Measurements from ENCODE around the gene ONECUT3. TPM values are rescaled to one million over a fixed set of nuclear protein-coding genes. Genes with fewer than 3 reads are reported as not detected.

ONECUT3 gene
- total RNA-seq, 2 donors from 2014 or later: not detected

Small RNA genes within 50 kb of the gene (microRNA-seq; reads per million reads assigned to microRNA genes)
- gene MIR1909: 0 to 0.54 reads per million in 2 donors

Other genes with a start within 250 kb of the ONECUT3 start
- gene ADAMTSL5, start 240.5 kb upstream of the ONECUT3 start, total RNA-seq: 10 to 100 TPM; 18.9 to 25.0 TPM
- gene PLK5, start 229.4 kb upstream of the ONECUT3 start, total RNA-seq: not detected
- 10 to 100 TPM; 10.9 to 12.0 TPM for gene MEX3D, start 185.2 kb upstream of the ONECUT3 start, total RNA-seq
- gene MBD3, start 160.6 kb upstream of the ONECUT3 start, total RNA-seq: 10 to 100 TPM; 58.0 to 60.8 TPM
- 100 to 1,000 TPM; 674 to 933 TPM for gene UQCR11, start 148.0 kb upstream of the ONECUT3 start, total RNA-seq
- 10 to 100 TPM; 24.1 to 25.8 TPM for gene TCF3, start 100.9 kb upstream of the ONECUT3 start, total RNA-seq
- 1 to 10 TPM in 1 of 2 donors, under 1 TPM in 1; 0.52 to 1.6 TPM for gene ATP8B3, start 58.8 kb downstream of the ONECUT3 start, total RNA-seq
- 10 to 100 TPM; 14.8 to 22.3 TPM for gene REXO1, start 95.0 kb downstream of the ONECUT3 start, total RNA-seq
- gene KLF16, start 110.1 kb downstream of the ONECUT3 start, total RNA-seq: 10 to 100 TPM in 1 of 2 donors, 1 to 10 TPM in 1; 9.9 to 12.9 TPM
- gene ABHD17A, start 132.0 kb downstream of the ONECUT3 start, total RNA-seq: 10 to 100 TPM; 60.8 to 66.1 TPM
- 1 to 10 TPM; 2.3 to 3.0 TPM for gene ADAT3, start 151.9 kb downstream of the ONECUT3 start, total RNA-seq
- 10 to 100 TPM; 21.4 to 22.8 TPM for gene SCAMP4, start 151.9 kb downstream of the ONECUT3 start, total RNA-seq
- 10 to 100 TPM; 28.0 to 34.6 TPM for gene CSNK1G2, start 187.7 kb downstream of the ONECUT3 start, total RNA-seq

Data from left cardiac atrium (tissue), 2 donors.